ENCODE data around the gene C18orf32.

- no peak for TF ChIP-seq POLR2A (IDR thresholded peaks at IDR 0.05)
- TF ChIP-seq, protein P1, sequence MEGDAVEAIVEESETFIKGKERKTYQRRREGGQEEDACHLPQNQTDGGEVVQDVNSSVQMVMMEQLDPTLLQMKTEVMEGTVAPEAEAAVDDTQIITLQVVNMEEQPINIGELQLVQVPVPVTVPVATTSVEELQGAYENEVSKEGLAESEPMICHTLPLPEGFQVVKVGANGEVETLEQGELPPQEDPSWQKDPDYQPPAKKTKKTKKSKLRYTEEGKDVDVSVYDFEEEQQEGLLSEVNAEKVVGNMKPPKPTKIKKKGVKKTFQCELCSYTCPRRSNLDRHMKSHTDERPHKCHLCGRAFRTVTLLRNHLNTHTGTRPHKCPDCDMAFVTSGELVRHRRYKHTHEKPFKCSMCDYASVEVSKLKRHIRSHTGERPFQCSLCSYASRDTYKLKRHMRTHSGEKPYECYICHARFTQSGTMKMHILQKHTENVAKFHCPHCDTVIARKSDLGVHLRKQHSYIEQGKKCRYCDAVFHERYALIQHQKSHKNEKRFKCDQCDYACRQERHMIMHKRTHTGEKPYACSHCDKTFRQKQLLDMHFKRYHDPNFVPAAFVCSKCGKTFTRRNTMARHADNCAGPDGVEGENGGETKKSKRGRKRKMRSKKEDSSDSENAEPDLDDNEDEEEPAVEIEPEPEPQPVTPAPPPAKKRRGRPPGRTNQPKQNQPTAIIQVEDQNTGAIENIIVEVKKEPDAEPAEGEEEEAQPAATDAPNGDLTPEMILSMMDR (IDR thresholded peaks at IDR 0.05): no peak
These were observed 8.4 kb upstream of the C18orf32 start for GRCh38 chr18:49495480-49495879.

All from transverse colon (tissue), 3 donors.